NCI-H526 (cell line): ENCODE results near the gene PSMD13.

Source experiments
- DNase-seq, 2 experiments: peaks; one replicate each; lab custom pipeline; 2025; lab: John Stamatoyannopoulos, UW

The PSMD13 gene

GRCh38 chr11:288478-289397 lies 52.0 kb downstream of the PSMD13 start, which contains the start of gene PGGHG:
PGGHG (plus strand) TSS chr11:289126; CDS start chr11:289817, 691 bp downstream.
- DNase-seq, result peak in 1 of 2 experiments; percentile 60

GRCh38 chr11:289398-289711 lies 52.6 kb downstream of the PSMD13 start:
- no peak for DNase-seq

- no peak for DNase-seq
Observed at GRCh38 chr11:289712-290620, 53.2 kb downstream of the PSMD13 start.

GRCh38 chr11:290621-291231 lies 54.0 kb downstream of the PSMD13 start:
- DNase-seq, result no peak

- no peak for DNase-seq
Observed at GRCh38 chr11:291281-292210, 54.8 kb downstream of the PSMD13 start.

- no peak for DNase-seq
Observed at GRCh38 chr11:292211-293121, 55.7 kb downstream of the PSMD13 start.

- no peak for DNase-seq
Observed at GRCh38 chr11:293271-293851, 56.6 kb downstream of the PSMD13 start.

GRCh38 chr11:293852-294661 lies 57.3 kb downstream of the PSMD13 start:
- DNase-seq, result no peak

- DNase-seq, result no peak
Observed at GRCh38 chr11:294780-295179, 58.0 kb downstream of the PSMD13 start.

- no peak for DNase-seq
Observed at GRCh38 chr11:295351-296170, 58.8 kb downstream of the PSMD13 start.

GRCh38 chr11:296171-297050 lies 59.6 kb downstream of the PSMD13 start:
- no peak for DNase-seq

GRCh38 chr11:297051-297585 lies 60.3 kb downstream of the PSMD13 start:
- no peak for DNase-seq

GRCh38 chr11:297586-298405 lies 61.0 kb downstream of the PSMD13 start:
- no peak for DNase-seq

GRCh38 chr11:298406-299065 lies 61.8 kb downstream of the PSMD13 start:
- DNase-seq, result no peak
